Measurements from ENCODE around the gene CEP78. TPM values are rescaled to one million over a fixed set of nuclear protein-coding genes. Genes with fewer than 3 reads are reported as not detected.

The CEP78 gene
- total RNA-seq, 1 donor from 2014 or later, result 59.5 TPM

GRCh38 chr9:78295731-78296130 lies 59.9 kb downstream of the CEP78 start:
- TF ChIP-seq CTCF (IDR thresholded peaks at IDR 0.05; ENCODE audit: unreplicated experiment), result no peak
- no peak for DNase-seq (ENCODE audit: low spot score, unreplicated experiment)
- Mint-ChIP-seq H3K27ac (peak overlapping the region; percentile 97), H3K36me3 (ENCODE audit: insufficient read depth) (peaks cover 2% of the 10 kb centered on the region), H3K27me3 (no peaks in the 10 kb centered on the region), H3K4me1 (ENCODE audit: low read depth) (peaks cover 30% of the 10 kb centered on the region), H3K9me3 (ENCODE audit: low read depth) (no peaks in the 10 kb centered on the region), H3K4me3 (ENCODE audit: low read depth) (peak overlapping the region; percentile 87)

GRCh38 chr9:78296201-78296892 lies 60.5 kb downstream of the CEP78 start:
- Mint-ChIP-seq H3K4me3 (ENCODE audit: low read depth) (peak overlapping the region; percentile 87), H3K27me3 (no peaks in the 10 kb centered on the region), H3K4me1 (ENCODE audit: low read depth) (peaks cover 28% of the 10 kb centered on the region), H3K9me3 (ENCODE audit: low read depth) (no peaks in the 10 kb centered on the region), H3K27ac (peak overlapping the region; percentile 97), H3K36me3 (ENCODE audit: insufficient read depth) (peaks cover 3% of the 10 kb centered on the region)
- no peak for DNase-seq (ENCODE audit: low spot score, unreplicated experiment)
- no peak for TF ChIP-seq CTCF (IDR thresholded peaks at IDR 0.05; ENCODE audit: unreplicated experiment)

GRCh38 chr9:78296893-78297671 lies 61.2 kb downstream of the CEP78 start, which contains the start of gene PSAT1:
Gene PSAT1, plus strand, starts transcription at chr9:78297125. Its CDS starts 86 bp downstream, at chr9:78297211.
- no peaks in the 10 kb centered on the region for H3K9me3 Mint-ChIP-seq (ENCODE audit: low read depth)

GRCh38 chr9:78297672-78297961 lies 61.7 kb downstream of the CEP78 start:
- no peak for TF ChIP-seq CTCF (IDR thresholded peaks at IDR 0.05; ENCODE audit: unreplicated experiment)
- H3K4me1 Mint-ChIP-seq (ENCODE audit: low read depth), result peaks cover 23% of the 10 kb centered on the region
- no peak for DNase-seq (ENCODE audit: low spot score, unreplicated experiment)
- peak overlapping the region; percentile 87 for H3K4me3 Mint-ChIP-seq (ENCODE audit: low read depth)
- H3K9me3 Mint-ChIP-seq (ENCODE audit: low read depth), result no peaks in the 10 kb centered on the region
- H3K36me3 Mint-ChIP-seq (ENCODE audit: insufficient read depth), result peaks cover 10% of the 10 kb centered on the region
- no peaks in the 10 kb centered on the region for H3K27me3 Mint-ChIP-seq
- H3K27ac Mint-ChIP-seq, result peak overlapping the region; percentile 87

More at GRCh38 chr9:78296893-78297671, 61.2 kb downstream of the CEP78 start, which contains the start of gene PSAT1:
- peak; percentile 80 for DNase-seq (ENCODE audit: low spot score, unreplicated experiment)
- TF ChIP-seq CTCF (IDR thresholded peaks at IDR 0.05; ENCODE audit: unreplicated experiment), result peak; percentile 13
- Mint-ChIP-seq H3K4me3 (ENCODE audit: low read depth) (peak within 1 kb of the TSS; percentile 87), H3K27me3 (no peaks in the 10 kb centered on the region), H3K36me3 (ENCODE audit: insufficient read depth) (peaks cover 9% of the 10 kb centered on the region), H3K27ac (peak within 1 kb of the TSS; percentile 97), H3K4me1 (ENCODE audit: low read depth) (peaks cover 23% of the 10 kb centered on the region)

- TF ChIP-seq CTCF (IDR thresholded peaks at IDR 0.05; ENCODE audit: unreplicated experiment), result no peak
- Mint-ChIP-seq H3K4me1 (ENCODE audit: low read depth) (peaks cover 23% of the 10 kb centered on the region), H3K27me3 (no peaks in the 10 kb centered on the region), H3K9me3 (ENCODE audit: low read depth) (no peaks in the 10 kb centered on the region), H3K36me3 (ENCODE audit: insufficient read depth) (peaks cover 10% of the 10 kb centered on the region), H3K27ac (peak overlapping the region; percentile 87), H3K4me3 (ENCODE audit: low read depth) (peak overlapping the region; percentile 87)
- DNase-seq (ENCODE audit: low spot score, unreplicated experiment), result no peak
These were observed 62.3 kb downstream of the CEP78 start for GRCh38 chr9:78298046-78298765.
